Colonic mucosa (tissue), 4 donors: ENCODE data around the gene CDH4. TPM values are rescaled to one million over a fixed set of nuclear protein-coding genes. Genes with fewer than 3 reads are reported as not detected.

ENCODE experiments used
- DNase-seq: peaks from one replicate; pipeline ENCODE4 v3.0.0-alpha.2; 2020
- H3K27ac ChIP-seq: fragments of 200-600 bp; one replicate; pipeline ENCODE4 v1.8.0; 2021
- H3K27me3 ChIP-seq: fragments of 200-600 bp; one replicate; pipeline ENCODE4 v1.8.0; 2021
- H3K36me3 ChIP-seq: fragments of 200-600 bp; one replicate; pipeline ENCODE4 v1.8.0; 2021
- H3K4me1 ChIP-seq: fragments of 200-600 bp; one replicate; pipeline ENCODE4 v1.8.0; 2021; ENCODE audit warnings: mild to moderate bottlenecking
- H3K4me3 ChIP-seq: fragments of 200-600 bp; one replicate; pipeline ENCODE4 v1.8.0; 2021
- H3K9ac ChIP-seq, 2 donors: one replicate each; pipeline ENCODE4 v1.7.0; 2013; ENCODE audit warnings: control low read depth in 2 of 2, low read depth in 2 of 2, low read length in 2 of 2
- H3K9me3 ChIP-seq: fragments of 200-600 bp; one replicate; pipeline ENCODE4 v1.8.0; 2021
- intact Hi-C: fragments of 100-400 bp; cut with DNase I; formaldehyde crosslinking; loops from one replicate; pipeline ENCODE4 v1.14.1; 2022
- total RNA-seq, 2 donors: library from RNA; stranded (reverse); fragmentation: NEBNext Ultra II Directional in 1 of 2; extraction: Animal tissue kit (Norgen Biotek cat#: 25700) in 1 of 2; gene quantifications; one replicate each; pipeline ENCODE4 v1.2.1, GENCODE V29; 2021
- TF ChIP-seq, protein P1 (sequence below): fragments of 200-600 bp; IDR thresholded peaks from one replicate; pipeline ENCODE4 v1.8.0; 2022; ENCODE audit warnings: antibody characterized with exemption, mild to moderate bottlenecking
- donor health status: healthy.
- donor health status: DM: no; HTN: no; CAD: no.
- donor health status: DM: no; HTN: no; CAD: no.

Gene CDH4
- total RNA-seq, 2 donors from 2014 or later = 0.08 TPM; not detected in 1

DNA sequence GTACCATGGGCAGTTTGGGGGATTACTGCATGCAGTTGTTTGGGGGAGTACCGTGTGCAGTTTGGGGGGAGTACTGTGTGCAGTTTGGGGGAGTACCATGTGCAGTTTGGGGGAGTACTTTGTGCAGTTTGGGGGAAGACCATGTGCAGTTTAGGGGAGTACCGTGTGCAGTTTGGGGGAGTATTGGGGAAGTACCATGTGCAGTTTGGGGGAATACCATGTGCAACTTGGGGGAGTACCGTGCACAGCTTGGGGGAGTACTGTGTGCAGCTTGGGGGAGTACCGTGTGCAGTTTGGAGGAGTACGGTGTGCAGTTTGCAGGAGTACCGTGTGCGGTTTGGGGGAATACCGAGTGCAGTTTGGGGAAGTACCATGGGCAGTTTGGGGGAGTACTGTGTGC is 22.3 kb downstream of the CDH4 start:
- H3K4me1 ChIP-seq = no peaks in the 10 kb centered on the region
- DNase-seq = no peak
- no peaks in the 10 kb centered on the region for H3K9me3 ChIP-seq
- no peak overlapping the region for H3K4me3 ChIP-seq
- H3K27ac ChIP-seq = no peak overlapping the region
- H3K36me3 ChIP-seq = no peaks in the 10 kb centered on the region
- H3K27me3 ChIP-seq = no peaks in the 10 kb centered on the region
- intact Hi-C loops = no loop called here
- TF ChIP-seq, protein P1, sequence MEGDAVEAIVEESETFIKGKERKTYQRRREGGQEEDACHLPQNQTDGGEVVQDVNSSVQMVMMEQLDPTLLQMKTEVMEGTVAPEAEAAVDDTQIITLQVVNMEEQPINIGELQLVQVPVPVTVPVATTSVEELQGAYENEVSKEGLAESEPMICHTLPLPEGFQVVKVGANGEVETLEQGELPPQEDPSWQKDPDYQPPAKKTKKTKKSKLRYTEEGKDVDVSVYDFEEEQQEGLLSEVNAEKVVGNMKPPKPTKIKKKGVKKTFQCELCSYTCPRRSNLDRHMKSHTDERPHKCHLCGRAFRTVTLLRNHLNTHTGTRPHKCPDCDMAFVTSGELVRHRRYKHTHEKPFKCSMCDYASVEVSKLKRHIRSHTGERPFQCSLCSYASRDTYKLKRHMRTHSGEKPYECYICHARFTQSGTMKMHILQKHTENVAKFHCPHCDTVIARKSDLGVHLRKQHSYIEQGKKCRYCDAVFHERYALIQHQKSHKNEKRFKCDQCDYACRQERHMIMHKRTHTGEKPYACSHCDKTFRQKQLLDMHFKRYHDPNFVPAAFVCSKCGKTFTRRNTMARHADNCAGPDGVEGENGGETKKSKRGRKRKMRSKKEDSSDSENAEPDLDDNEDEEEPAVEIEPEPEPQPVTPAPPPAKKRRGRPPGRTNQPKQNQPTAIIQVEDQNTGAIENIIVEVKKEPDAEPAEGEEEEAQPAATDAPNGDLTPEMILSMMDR = no peak
- no peak overlapping the region for H3K9ac ChIP-seq

DNA sequence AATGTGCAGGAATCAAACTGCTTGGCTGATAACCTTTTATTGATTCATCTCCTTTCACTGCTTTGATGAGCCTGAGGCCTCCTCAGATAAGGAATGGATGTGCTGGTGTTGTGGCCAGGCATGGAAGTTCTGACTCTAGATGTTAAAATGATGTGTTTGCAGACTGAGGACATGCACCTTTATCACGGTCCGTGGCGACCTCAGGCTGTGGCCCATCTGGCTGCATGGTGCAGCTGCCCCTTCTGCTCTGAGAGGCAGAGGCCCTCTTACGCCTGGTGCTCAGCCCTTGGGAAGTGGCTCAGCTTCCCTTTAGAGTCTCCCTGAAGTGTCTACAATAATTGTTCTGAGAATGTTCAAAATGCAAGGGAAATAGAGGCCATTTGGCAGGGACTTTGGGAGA is 26.2 kb downstream of the CDH4 start:
- H3K4me1 ChIP-seq = no peaks in the 10 kb centered on the region
- no peaks in the 10 kb centered on the region for H3K9me3 ChIP-seq
- DNase-seq = no peak
- no peak overlapping the region for H3K4me3 ChIP-seq
- intact Hi-C loops = no loop called here
- no peaks in the 10 kb centered on the region for H3K36me3 ChIP-seq
- TF ChIP-seq, protein P1 = no peak
- H3K27ac ChIP-seq = no peak overlapping the region
- H3K9ac ChIP-seq = no peak overlapping the region
- H3K27me3 ChIP-seq = no peaks in the 10 kb centered on the region

DNA sequence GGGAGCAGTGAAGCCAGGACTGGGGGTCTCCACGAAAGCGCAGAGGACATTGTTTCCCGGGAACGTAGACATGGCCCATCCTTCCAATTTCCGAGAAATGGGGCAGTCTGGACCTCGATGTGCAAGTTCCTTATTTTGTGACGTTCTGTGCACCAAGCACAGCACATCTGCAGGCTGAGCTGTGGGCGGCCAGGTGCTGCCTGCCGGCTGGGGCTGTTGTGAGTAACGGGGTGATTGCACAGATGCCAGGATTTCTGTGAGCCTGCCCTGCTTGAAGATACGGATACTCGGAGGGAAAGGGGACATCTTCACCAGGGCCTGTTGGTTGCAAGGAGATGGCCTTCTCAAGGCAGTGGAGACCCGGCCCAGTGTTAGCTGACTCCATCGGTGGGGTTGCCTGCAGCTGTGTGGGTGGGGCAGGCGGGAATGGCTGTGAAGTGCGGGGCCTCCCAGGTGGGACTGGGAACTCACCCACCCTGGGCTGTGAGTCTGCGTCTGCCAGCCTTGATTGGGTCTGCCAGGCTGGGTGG is 27.6 kb downstream of the CDH4 start:
- no peak overlapping the region for H3K27ac ChIP-seq
- TF ChIP-seq, protein P1 = no peak
- no peaks in the 10 kb centered on the region for H3K36me3 ChIP-seq
- H3K9ac ChIP-seq = no peak overlapping the region
- intact Hi-C loops = no loop called here
- no peak overlapping the region for H3K4me3 ChIP-seq
- H3K9me3 ChIP-seq = no peaks in the 10 kb centered on the region
- DNase-seq = no peak
- no peaks in the 10 kb centered on the region for H3K27me3 ChIP-seq
- H3K4me1 ChIP-seq = no peaks in the 10 kb centered on the region

DNA sequence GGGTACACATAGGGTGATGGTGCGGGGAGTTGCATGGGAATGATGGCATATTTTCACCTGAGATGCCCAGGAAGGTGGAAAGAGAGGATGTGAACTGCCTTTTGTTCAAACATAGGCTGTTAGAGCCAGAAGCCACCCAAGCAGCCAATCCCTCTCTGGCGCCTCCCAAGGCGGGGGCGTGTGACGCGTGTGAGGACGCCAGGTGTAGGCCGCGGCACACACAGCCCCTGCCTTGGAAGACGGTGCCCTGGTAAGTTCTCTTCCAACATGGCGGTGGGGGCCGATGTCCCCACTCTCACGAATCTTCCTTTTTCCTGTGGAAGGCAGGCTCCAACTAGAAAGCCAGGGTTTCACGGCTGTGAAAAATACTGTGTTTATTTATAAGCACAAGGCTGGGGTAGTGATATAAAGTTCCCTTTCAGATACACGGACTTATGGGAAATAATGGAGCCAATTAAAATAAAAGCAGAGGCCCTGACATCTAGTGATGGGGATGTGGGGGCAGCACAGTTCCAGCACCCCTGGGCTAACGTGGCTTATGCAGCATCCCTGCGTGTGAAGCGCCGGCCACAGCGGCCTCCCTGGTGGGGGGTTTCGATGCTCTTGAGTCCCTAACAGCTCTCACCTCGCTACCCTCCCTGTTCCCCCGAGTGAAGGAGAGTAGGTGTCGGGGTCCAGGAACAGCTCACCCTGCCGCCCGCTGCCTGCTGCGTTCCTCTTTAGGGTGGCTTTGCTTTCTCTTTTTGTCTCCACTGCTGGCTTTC is 28.3 kb downstream of the CDH4 start:
- TF ChIP-seq, protein P1 = no peak

DNA sequence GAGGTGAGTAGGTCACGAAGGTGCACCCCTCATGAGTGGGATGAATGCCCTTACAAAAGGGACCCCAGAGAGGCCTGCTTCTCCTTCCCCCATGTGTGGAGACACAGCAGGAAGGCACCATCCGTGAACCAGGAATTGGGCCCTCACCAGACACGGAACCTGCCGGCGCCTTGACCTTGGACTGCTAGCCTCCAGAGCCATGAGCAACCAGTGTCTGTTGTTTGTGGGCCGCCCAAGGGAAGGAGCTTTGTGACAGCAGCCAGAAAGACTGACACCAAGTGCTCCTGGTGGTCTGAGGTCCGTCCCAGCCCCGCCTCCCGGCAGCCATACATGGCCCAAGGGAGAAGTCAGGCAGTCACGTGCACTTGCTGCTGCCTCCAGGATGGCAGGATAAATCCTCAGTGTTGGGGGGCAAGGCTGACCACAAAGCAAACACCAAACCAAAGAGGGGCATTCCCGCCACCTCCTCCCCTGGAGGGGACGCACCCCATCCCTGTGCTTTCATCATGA is 29.3 kb downstream of the CDH4 start:
- H3K27me3 ChIP-seq = no peaks in the 10 kb centered on the region
- no peaks in the 10 kb centered on the region for H3K4me1 ChIP-seq
- H3K9ac ChIP-seq = no peak overlapping the region
- H3K36me3 ChIP-seq = no peaks in the 10 kb centered on the region
- H3K9me3 ChIP-seq = no peaks in the 10 kb centered on the region
- intact Hi-C loops = no loop called here
- TF ChIP-seq, protein P1 = no peak
- no peak for DNase-seq
- no peak overlapping the region for H3K27ac ChIP-seq
- H3K4me3 ChIP-seq = no peak overlapping the region

More for the DNA sequence above, 28.3 kb downstream of the CDH4 start:
- intact Hi-C loops = no loop called here
- H3K4me3 ChIP-seq = no peak overlapping the region
- no peaks in the 10 kb centered on the region for H3K9me3 ChIP-seq
- DNase-seq = no peak
- H3K27me3 ChIP-seq = no peaks in the 10 kb centered on the region
- H3K36me3 ChIP-seq = no peaks in the 10 kb centered on the region
- H3K9ac ChIP-seq = no peak overlapping the region
- H3K27ac ChIP-seq = no peak overlapping the region
- H3K4me1 ChIP-seq = no peaks in the 10 kb centered on the region
